K562 (cell line): Measurements from ENCODE around the gene DDAH1.

Experiments
- ARID2 ChIP-seq: fragments of 450-650 bp; IDR thresholded peaks from 2 replicates; pipeline ENCODE4 v1.6.1; 2017; ENCODE audit warnings: antibody characterized with exemption, mild to moderate bottlenecking
- BACH1 ChIP-seq: fragments of 200-800 bp; sonication (Bioruptor generic); IDR thresholded peaks from 2 replicates; pipeline ENCODE4 v1.6.1; 2016; ENCODE audit warnings: missing genetic modification characterization, missing compliant biosample characterization
- CBX3 ChIP-seq, 2 experiments: IDR thresholded peaks; 1 replicate in 1 of 2; 2 replicates in 1 of 2; pipeline ENCODE4 v1.6.1; 2012; ENCODE audit warnings: inconsistent platforms in 2 of 2, low read length in 2 of 2, borderline replicate concordance in 1 of 2, control low read depth in 1 of 2
- CTCF ChIP-seq, 3 experiments: IDR thresholded peaks in 2 of 3; conservative IDR thresholded peaks in 1 of 3; 2 replicates each; pipeline ENCODE4 v1.5.1; 2011 to 2012; ENCODE audit warnings: low read length in 3 of 3, mild to moderate bottlenecking in 3 of 3, control low read depth in 2 of 3, improper control_type of control experiment in 1 of 3, inconsistent platforms in 1 of 3, low read depth in 1 of 3, mixed read lengths in 1 of 3, moderate library complexity in 1 of 3; ENCODE audit not compliant: insufficient read depth in 2 of 3
- FOS ChIP-seq: IDR thresholded peaks from 3 replicates; pipeline ENCODE4 v1.6.1; 2011; ENCODE audit not compliant: insufficient read length; ENCODE audit errors: extremely low read depth
- FOXO4 ChIP-seq: fragments of 450-650 bp; formaldehyde crosslinking; IDR thresholded peaks from 2 replicates; pipeline ENCODE4 v1.4.0; 2020; ENCODE audit warnings: mild to moderate bottlenecking, moderate library complexity
- JUN ChIP-seq, 2 experiments: sonication (generic) in 1 of 2; formaldehyde crosslinking in 1 of 2; IDR thresholded peaks; 2 replicates each; pipeline versions ENCODE4 v1.6.1 to v1.8.0; 2012 to 2022; ENCODE audit warnings: borderline replicate concordance in 2 of 2, mild to moderate bottlenecking in 2 of 2, improper control_type of control experiment in 1 of 2, low read depth in 1 of 2, low read length in 1 of 2, missing genetic modification reagents in 1 of 2
- NFIC ChIP-seq: fragments of 450-650 bp; IDR thresholded peaks from 2 replicates; pipeline ENCODE4 v1.6.1; 2017; ENCODE audit warnings: mild to moderate bottlenecking, inconsistent platforms
- PHF20 ChIP-seq: fragments of 450-650 bp; IDR thresholded peaks from 2 replicates; pipeline ENCODE4 v1.6.1; 2018; ENCODE audit not compliant: partially characterized antibody
- PKNOX1 ChIP-seq: fragments of 450-650 bp; IDR thresholded peaks from 2 replicates; pipeline ENCODE4 v1.6.1; 2016
- SMARCE1 ChIP-seq: fragments of 450-650 bp; IDR thresholded peaks from 2 replicates; pipeline ENCODE4 v1.7.1; 2016; ENCODE audit warnings: mild to moderate bottlenecking
- ZBTB33 ChIP-seq: sonication (generic); formaldehyde crosslinking; IDR thresholded peaks from 2 replicates; pipeline ENCODE4 v1.8.1; 2023; ENCODE audit warnings: mild to moderate bottlenecking, missing genetic modification reagents
- ZNF274 ChIP-seq: IDR thresholded peaks from 2 replicates; pipeline ENCODE4 v1.6.1; 2011; ENCODE audit warnings: low read depth, mild to moderate bottlenecking, low read length, moderate library complexity, borderline replicate concordance

- TF ChIP-seq CBX3 (IDR thresholded peaks at IDR 0.05; ENCODE audit: borderline replicate concordance in 1 of 2, low read length in 2 of 2) (no peak), ZBTB33 (CRISPR knock-in tag) (no peak), FOS (no peak), CTCF (IDR thresholded peaks at IDR 0.05 in 2 of 3, conservative IDR thresholded peaks at IDR 0.05 in 1 of 3; ENCODE audit: insufficient read depth in 2 of 3, low read depth in 1 of 3, low read length in 3 of 3) (no peak), BACH1 (tag) (no peak), ZNF274 (no peak), FOXO4 (CRISPR knock-in tag) (no peak), JUN (IDR thresholded peaks at IDR 0.05; ENCODE audit: borderline replicate concordance, low read depth, low read length) (no peak), JUN (CRISPR knock-in tag; IDR thresholded peaks at IDR 0.05; ENCODE audit: borderline replicate concordance) (no peak), PHF20 (no peak), SMARCE1 (no peak), PKNOX1 (no peak), ARID2 (no peak), NFIC (no peak)
Measured at GRCh38 chr1:85452948-85453347, 12.0 kb downstream of the DDAH1 start.
